ENCODE measurements around the gene BOD1L1.

DNA sequence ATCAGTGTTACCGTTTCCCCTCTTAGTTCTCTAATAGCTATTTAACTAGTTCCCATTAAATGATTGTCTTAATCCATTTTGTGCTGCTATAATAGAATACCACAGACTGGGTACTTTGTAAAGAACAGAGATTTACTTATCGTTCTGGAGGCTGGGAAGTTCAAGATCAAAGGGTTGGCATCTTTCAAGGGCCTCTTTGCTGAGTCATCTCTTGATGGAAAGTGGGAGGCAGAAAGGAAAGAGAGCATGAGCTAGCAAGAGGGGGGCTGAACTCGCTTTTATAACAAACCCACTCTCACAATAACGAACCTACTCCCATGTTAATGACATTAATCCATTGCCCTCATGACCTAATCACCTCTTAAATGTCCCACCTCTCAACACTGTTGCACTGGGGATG is 65.9 kb downstream of the BOD1L1 start:
- no peak for TF ChIP-seq TAF1 (IDR thresholded peaks at IDR 0.05; ENCODE audit: low read depth)
- TF ChIP-seq RAD21 (IDR thresholded peaks at IDR 0.05; ENCODE audit: low read depth), result no peak
